IMR-90 (cell line): Measurements from ENCODE around the gene KCNMA1. TPM values are rescaled to one million over a fixed set of nuclear protein-coding genes. Genes with fewer than 3 reads are reported as not detected.

ENCODE experiments used
- ATAC-seq: fragments of 200-7000 bp; cut with Tn5 transposase; 2 replicates; pipeline ENCODE4 v1.9.1; 2020; ENCODE audit warnings: low read depth, mild to moderate bottlenecking, moderate library complexity
- BruUV-seq: library from RNA; stranded (reverse); fragments of 400-500 nt; replicated peaks from 2 replicates; lab custom pipeline; 2021; lab: Mats Ljungman, UMichigan
- CTCF ChIA-PET: fragments of 300-600 bp; formaldehyde crosslinking; extraction: SDS; loops from one replicate; lab custom pipeline; 2021; ENCODE audit warnings: antibody characterized with exemption; lab: Yijun Ruan, JAX
- POLR2A ChIA-PET: fragments of 300-600 bp; sonication (Branson Sonifier 250); formaldehyde crosslinking; loops from one replicate; lab custom pipeline; 2022; ENCODE audit warnings: antibody characterized with exemption; ENCODE audit not compliant: unreplicated experiment; lab: Charles Lee
- DNase-seq: peaks from one replicate; pipeline ENCODE4 v3.0.0; 2013
- H2AFZ ChIP-seq: replicated peaks from 2 replicates; pipeline ENCODE3; 2013; ENCODE audit warnings: low read length, mild to moderate bottlenecking; ENCODE audit not compliant: poor library complexity
- H2AK5ac ChIP-seq: 2 replicates; pipeline ENCODE4 v1.6.1; 2013; ENCODE audit warnings: low read depth, low read length, inconsistent platforms
- H2AK9ac ChIP-seq: replicated peaks from 2 replicates; pipeline ENCODE3; 2013; ENCODE audit warnings: mild to moderate bottlenecking, low read depth, low read length, moderate library complexity; ENCODE audit not compliant: poor library complexity
- H2BK120ac ChIP-seq: 2 replicates; pipeline ENCODE4 v1.6.1; 2013; ENCODE audit warnings: low read depth, low read length, inconsistent platforms
- H2BK15ac ChIP-seq: 3 replicates; pipeline ENCODE4 v1.6.1; 2013; ENCODE audit warnings: low read depth, low read length, inconsistent platforms
- H2BK20ac ChIP-seq: 2 replicates; pipeline ENCODE4 v1.6.1; 2013; ENCODE audit warnings: low read depth, mild to moderate bottlenecking, inconsistent platforms, low read length, moderate library complexity
- H2BK5ac ChIP-seq: 2 replicates; pipeline ENCODE4 v1.6.1; 2013; ENCODE audit warnings: mild to moderate bottlenecking, low read depth, low read length, inconsistent platforms; ENCODE audit not compliant: poor library complexity, severe bottlenecking
- H3K14ac ChIP-seq: replicated peaks from 2 replicates; pipeline ENCODE4 v1.6.1; 2013; ENCODE audit warnings: low read depth, low read length, inconsistent platforms
- H3K18ac ChIP-seq: 2 replicates; pipeline ENCODE4 v1.6.1; 2013; ENCODE audit warnings: low read depth, low read length, control low read depth
- H3K23ac ChIP-seq: 2 replicates; pipeline ENCODE4 v1.6.1; 2013; ENCODE audit warnings: low read depth, low read length, inconsistent platforms
- H3K27ac ChIP-seq: 2 replicates; pipeline ENCODE4 v1.5.1; 2013; ENCODE audit warnings: mild to moderate bottlenecking, control low read depth, low read length; ENCODE audit not compliant: insufficient read depth
- H3K27me3 ChIP-seq: 2 replicates; pipeline ENCODE4 v1.6.1; 2013; ENCODE audit warnings: low read length; ENCODE audit not compliant: control insufficient read depth, insufficient read depth
- H3K36me3 ChIP-seq: 2 replicates; pipeline ENCODE4 v1.6.1; 2013; ENCODE audit warnings: low read length, mixed read lengths; ENCODE audit not compliant: control insufficient read depth, insufficient read depth
- H3K4ac ChIP-seq: 2 replicates; pipeline ENCODE4 v1.6.1; 2013; ENCODE audit warnings: low read depth, low read length, inconsistent platforms
- H3K4me1 ChIP-seq: 2 replicates; pipeline ENCODE4 v1.6.1; 2013; ENCODE audit warnings: low read length, mixed read lengths; ENCODE audit not compliant: control insufficient read depth, insufficient read depth
- H3K4me2 ChIP-seq: 2 replicates; pipeline ENCODE4 v1.6.1; 2013; ENCODE audit warnings: low read depth, mild to moderate bottlenecking, control low read depth, low read length, moderate library complexity
- H3K4me3 ChIP-seq: 2 replicates; pipeline ENCODE4 v1.5.1; 2013; ENCODE audit warnings: low read depth, mild to moderate bottlenecking, control low read depth, low read length, moderate library complexity; ENCODE audit not compliant: insufficient read depth
- H3K56ac ChIP-seq: 2 replicates; pipeline ENCODE4 v1.6.1; 2013; ENCODE audit warnings: low read length, inconsistent platforms; ENCODE audit not compliant: insufficient read depth; ENCODE audit errors: extremely low read depth
- H3K79me1 ChIP-seq, 2 experiments: 2 replicates each; pipeline ENCODE4 v1.6.1; 2013; ENCODE audit warnings: low read length in 2 of 2, inconsistent platforms in 1 of 2, low read depth in 1 of 2
- H3K9ac ChIP-seq: 2 replicates; pipeline ENCODE4 v1.6.1; 2013; ENCODE audit warnings: low read depth, low read length, control low read depth
- H3K9me1 ChIP-seq: 2 replicates; pipeline ENCODE4 v1.6.1; 2013; ENCODE audit warnings: low read length, inconsistent platforms; ENCODE audit not compliant: insufficient read depth
- H3K9me3 ChIP-seq: 2 replicates; pipeline ENCODE4 v1.6.1; 2013; ENCODE audit warnings: low read length; ENCODE audit not compliant: control insufficient read depth, insufficient read depth
- H4K20me1 ChIP-seq: 2 replicates; pipeline ENCODE4 v1.6.1; 2013; ENCODE audit warnings: low read length, inconsistent platforms; ENCODE audit not compliant: insufficient read depth
- H4K5ac ChIP-seq: 2 replicates; pipeline ENCODE4 v1.6.1; 2013; ENCODE audit warnings: mild to moderate bottlenecking, low read depth, low read length, control low read depth
- H4K8ac ChIP-seq, 2 experiments: 2 replicates each; pipeline ENCODE4 v1.6.1; 2013; ENCODE audit warnings: low read depth in 2 of 2, low read length in 2 of 2, control low read depth in 1 of 2, inconsistent platforms in 1 of 2
- H4K91ac ChIP-seq: 2 replicates; pipeline ENCODE4 v1.6.1; 2013; ENCODE audit warnings: low read depth, low read length, inconsistent platforms; ENCODE audit not compliant: insufficient read depth
- CEBPB ChIP-seq: IDR thresholded peaks from 2 replicates; pipeline ENCODE4 v1.6.1; 2012; ENCODE audit warnings: low read depth, low read length, improper control_type of control experiment
- CHD1 ChIP-seq: IDR thresholded peaks from 2 replicates; pipeline ENCODE4 v1.6.1; 2012; ENCODE audit warnings: low read depth, low read length, improper control_type of control experiment
- CTCF ChIP-seq: conservative IDR thresholded peaks from 2 replicates; pipeline ENCODE4 v1.5.1; 2012; ENCODE audit warnings: mild to moderate bottlenecking, low read depth, low read length, improper control_type of control experiment
- MXI1 ChIP-seq: IDR thresholded peaks from 2 replicates; pipeline ENCODE4 v1.6.1; 2012; ENCODE audit warnings: low read depth, mild to moderate bottlenecking, low read length, moderate library complexity, borderline replicate concordance
- NFE2L2 ChIP-seq: fragments of 150-350 bp; IDR thresholded peaks from 2 replicates; pipeline ENCODE4 v1.6.1; 2016; ENCODE audit warnings: low read depth, mild to moderate bottlenecking, low read length
- POLR2A ChIP-seq: IDR thresholded peaks from 2 replicates; pipeline ENCODE4 v1.6.1; 2012; ENCODE audit warnings: mild to moderate bottlenecking, low read depth, low read length
- RCOR1 ChIP-seq: IDR thresholded peaks from 2 replicates; pipeline ENCODE4 v1.6.1; 2012; ENCODE audit warnings: mild to moderate bottlenecking, low read length, improper control_type of control experiment; ENCODE audit not compliant: insufficient replicate concordance
- SMC3 ChIP-seq: fragments of 150-350 bp; IDR thresholded peaks from 2 replicates; pipeline ENCODE4 v1.6.1; 2016; ENCODE audit warnings: low read depth, mild to moderate bottlenecking, antibody characterized with exemption, low read length, moderate library complexity
- WGBS, 2 experiments: methylation state at CpG; one replicate each; pipeline versions ENCODE4 v1.1.5 to v1.1.7; 2013; ENCODE audit warnings: missing lambda C conversion rate in 2 of 2; ENCODE audit not compliant: insufficient read length in 1 of 2; ENCODE audit errors: extremely low coverage in 2 of 2; 5-methylcytosine and 5-hydroxymethylcytosine counted together
- dilution Hi-C: fragments of 300-500 bp; cut with HindIII; formaldehyde crosslinking; loops from one replicate; pipeline ENCODE4 v1.14.3; 2018; ENCODE audit warnings: low sequenced_read_pairs; ENCODE audit not compliant: unreplicated experiment
- in situ Hi-C: fragments of 300-500 bp; cut with MboI; formaldehyde crosslinking; loops from 3 replicates; pipeline ENCODE4 v1.14.3; 2019; ENCODE audit warnings: low sequenced_read_pairs, inconsistent platforms, mixed read lengths
- intact Hi-C: fragments of 100-400 bp; cut with micrococcal nuclease; formaldehyde crosslinking; loops from 2 replicates; pipeline ENCODE4 v1.10.0; 2022
- polyA plus RNA-seq, 3 experiments: library from polyadenylated mRNA; depleted of rRNA; stranded (reverse); fragments of >200 nt; gene quantifications; 2 replicates each; pipeline ENCODE4 v1.2.3, GENCODE V29; 2012; ENCODE audit warnings: low replicate concordance in 1 of 3
- total RNA-seq: library from RNA; depleted of rRNA; stranded (reverse); fragments of >200 nt; gene quantifications from 2 replicates; pipeline ENCODE4 v1.2.3, GENCODE V29; 2012

Gene KCNMA1
- total and polyA plus RNA-seq, 2 of the 4 experiments (the other 2 are of a cell fraction), result 25.6 to 29.6 TPM

GRCh38 chr10:77514870-77515269 is 122.7 kb downstream of the KCNMA1 start:
- dilution Hi-C loops, result no loop called here
- peak overlapping the region; percentile 17; the same call in 1 of the 2 replicates for H4K91ac ChIP-seq

More at GRCh38 chr10:77514870-77515269, 122.7 kb downstream of the KCNMA1 start:
- ATAC-seq, result no peak
- no peak for DNase-seq
- ChIA-PET CTCF (interaction anchor here (1.0 kb wide), 1 partner anchor 8 kb away, joined by 4 read pairs; no protein-coding TSS in a partner anchor), POLR2A (no interaction called here)
- intact Hi-C loops, result loop anchor here (1.0 to 5.0 kb wide), 3 partner anchors 8 to 348 kb away; no protein-coding TSS in a partner anchor
- H3K27me3 ChIP-seq, result no peaks in the 10 kb centered on the region
- H3K18ac ChIP-seq, result no peak overlapping the region
- BruUV-seq, result no TSS peak
- no peak overlapping the region for H3K23ac ChIP-seq
- 0 out of 2 replicates have a peak overlapping the region, but pooled peaks have one; percentile 15 for H3K4ac ChIP-seq
- no peak overlapping the region for H3K9ac ChIP-seq
- H3K4me1 ChIP-seq, result peaks cover 22% of the 10 kb centered on the region
- no peak overlapping the region for H3K4me2 ChIP-seq
- H2BK15ac ChIP-seq, result 0 out of 3 replicates have a peak overlapping the region, but pooled peaks have one; percentile 17
- no peak overlapping the region for H2AK5ac ChIP-seq
- H2BK120ac ChIP-seq, result no peak overlapping the region
- TF ChIP-seq RCOR1 (no peak), CHD1 (no peak), CTCF (no peak), SMC3 (no peak), NFE2L2 (no peak), MXI1 (no peak), POLR2A (no peak), CEBPB (no peak)
- peaks cover 24% of the 10 kb centered on the region for H3K9me1 ChIP-seq
- no peak overlapping the region for H3K14ac ChIP-seq
- WGBS, 2 experiments, result no CpG with 5 or more reads among the region's 4 CpGs
- H4K5ac ChIP-seq, result no peak overlapping the region
- no peak overlapping the region for H2AK9ac ChIP-seq
- H2BK20ac ChIP-seq, result 0 out of 2 replicates have a peak overlapping the region, but pooled peaks have one; percentile 16
- no peaks in the 10 kb centered on the region for H3K9me3 ChIP-seq
- H3K56ac ChIP-seq, result no peak overlapping the region
- H3K36me3 ChIP-seq, result no peaks in the 10 kb centered on the region
- no peak overlapping the region for H3K4me3 ChIP-seq
- H4K8ac ChIP-seq, result no peak overlapping the region
- H2BK5ac ChIP-seq, result no peak overlapping the region
- peaks cover 2 to 37% of the 10 kb centered on the region in 2 experiments; a peak in 3 of 4 replicates for H3K79me1 ChIP-seq
- in situ Hi-C loops, result no loop called here
- no peak overlapping the region for H2AFZ ChIP-seq
- no peaks in the 10 kb centered on the region for H4K20me1 ChIP-seq
- no peak overlapping the region for H3K27ac ChIP-seq
